HS-5 (cell line): ENCODE results near the gene SLC35E3.
"Not testable (repeated sequence)": the region's sequence is repeated elsewhere in the genome, so short reads cannot be mapped to it uniquely, and the experiment has no call there.

Experiments used
- DNase-seq: peaks from one replicate; pipeline ENCODE4 v3.0.0-alpha.2; 2012; ENCODE audit warnings: low read depth

SLC35E3 gene

DNA sequence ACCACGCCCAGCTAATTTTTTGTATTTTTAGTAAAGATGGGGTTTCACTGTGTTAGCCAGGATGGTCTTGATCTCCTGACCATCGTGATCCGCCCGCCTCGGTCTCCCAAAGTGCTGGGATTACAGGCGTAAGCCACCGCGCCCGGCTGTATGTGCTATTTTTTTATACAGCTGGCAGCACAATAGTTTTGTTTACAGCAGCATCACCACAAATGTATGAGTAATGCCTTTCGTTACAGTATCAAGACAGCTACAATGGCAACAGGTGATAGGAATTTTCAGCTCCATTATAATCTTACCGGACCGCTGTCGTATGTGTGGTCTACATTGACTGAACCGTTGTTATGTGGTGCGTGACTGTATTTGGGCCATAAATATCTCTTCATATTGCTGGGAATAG is 50.4 kb downstream of the SLC35E3 start:
- no peak for DNase-seq

GRCh38 chr12:68798882-68799234 is 52.9 kb downstream of the SLC35E3 start:
- no peak for DNase-seq

- DNase-seq = no peak
Observed at GRCh38 chr12:68800294-68800693, 54.3 kb downstream of the SLC35E3 start.

DNA sequence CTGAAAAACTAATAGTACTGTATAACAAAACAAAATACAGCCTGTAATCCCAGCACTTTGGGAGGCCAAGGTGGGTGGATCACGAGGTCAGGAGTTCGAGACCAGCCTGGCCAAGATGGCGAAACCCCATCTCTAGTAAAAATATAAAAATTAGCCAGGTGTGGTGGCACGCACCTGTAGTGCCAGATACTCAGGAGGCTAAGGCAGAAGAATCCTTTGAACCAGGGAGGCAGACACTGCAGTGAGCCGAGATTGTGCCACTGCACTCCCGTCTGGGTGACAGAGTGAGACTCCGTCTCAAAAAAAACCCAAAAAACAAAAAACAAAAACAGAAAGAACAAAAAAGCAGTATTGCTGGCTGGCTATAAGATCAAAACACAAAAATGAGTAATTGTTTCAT is 55.1 kb downstream of the SLC35E3 start:
- DNase-seq = not testable (repeated sequence)

- DNase-seq = not testable (repeated sequence)
Observed at GRCh38 chr12:68802372-68802745, 56.4 kb downstream of the SLC35E3 start.

- not testable (repeated sequence) for DNase-seq
Observed at GRCh38 chr12:68802911-68803651, 57.1 kb downstream of the SLC35E3 start.

GRCh38 chr12:68803948-68804656 is 58.1 kb downstream of the SLC35E3 start:
- no peak for DNase-seq

- no peak for DNase-seq
Observed at GRCh38 chr12:68804657-68805591, 58.9 kb downstream of the SLC35E3 start.

GRCh38 chr12:68805592-68806120 is 59.7 kb downstream of the SLC35E3 start:
- no peak for DNase-seq

- no peak for DNase-seq
Observed at GRCh38 chr12:68806488-68807237, 60.7 kb downstream of the SLC35E3 start.

GRCh38 chr12:68807274-68807575 is 61.2 kb downstream of the SLC35E3 start:
- not testable (repeated sequence) for DNase-seq

DNA sequence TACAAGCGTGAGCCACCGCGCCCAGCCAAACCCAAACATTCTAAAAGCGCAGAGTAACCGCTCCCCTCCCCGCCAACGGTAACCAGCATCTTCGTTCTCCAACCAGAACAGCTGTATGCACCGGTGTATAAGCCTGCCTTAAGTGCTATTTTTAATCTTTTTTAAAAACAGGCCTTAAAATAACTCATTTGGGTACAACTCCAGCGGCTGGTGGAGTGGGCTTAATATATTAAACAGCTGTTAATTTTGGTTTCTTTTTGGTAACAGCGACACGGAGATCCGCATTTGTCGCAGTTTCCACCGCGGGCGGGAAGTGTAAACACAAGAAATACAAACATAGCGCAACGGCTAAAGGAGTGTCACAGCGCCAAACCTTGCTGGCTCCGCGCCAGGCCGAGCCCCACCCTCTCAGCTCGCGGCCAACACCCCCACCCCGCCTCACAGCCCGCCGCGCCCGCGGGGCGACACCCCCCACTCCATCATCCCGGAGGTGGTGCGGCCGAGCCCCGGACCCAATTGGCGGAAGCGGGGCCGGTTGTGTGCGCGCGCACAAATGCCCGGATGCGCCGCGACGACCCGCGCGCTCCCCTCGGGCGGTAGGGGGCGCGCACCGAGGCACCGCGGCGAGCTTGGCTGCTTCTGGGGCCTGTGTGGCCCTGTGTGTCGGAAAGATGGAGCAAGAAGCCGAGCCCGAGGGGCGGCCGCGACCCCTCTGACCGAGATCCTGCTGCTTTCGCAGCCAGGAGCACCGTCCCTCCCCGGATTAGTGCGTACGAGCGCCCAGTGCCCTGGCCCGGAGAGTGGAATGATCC is 61.8 kb downstream of the SLC35E3 start, which contains the start of gene MDM2:
Gene MDM2, plus strand, starts transcription at position 602 of the 812 bp plus-strand sequence. CDS start 301 bp downstream, outside the sequence.
- DNase-seq = peak; percentile 61

DNA sequence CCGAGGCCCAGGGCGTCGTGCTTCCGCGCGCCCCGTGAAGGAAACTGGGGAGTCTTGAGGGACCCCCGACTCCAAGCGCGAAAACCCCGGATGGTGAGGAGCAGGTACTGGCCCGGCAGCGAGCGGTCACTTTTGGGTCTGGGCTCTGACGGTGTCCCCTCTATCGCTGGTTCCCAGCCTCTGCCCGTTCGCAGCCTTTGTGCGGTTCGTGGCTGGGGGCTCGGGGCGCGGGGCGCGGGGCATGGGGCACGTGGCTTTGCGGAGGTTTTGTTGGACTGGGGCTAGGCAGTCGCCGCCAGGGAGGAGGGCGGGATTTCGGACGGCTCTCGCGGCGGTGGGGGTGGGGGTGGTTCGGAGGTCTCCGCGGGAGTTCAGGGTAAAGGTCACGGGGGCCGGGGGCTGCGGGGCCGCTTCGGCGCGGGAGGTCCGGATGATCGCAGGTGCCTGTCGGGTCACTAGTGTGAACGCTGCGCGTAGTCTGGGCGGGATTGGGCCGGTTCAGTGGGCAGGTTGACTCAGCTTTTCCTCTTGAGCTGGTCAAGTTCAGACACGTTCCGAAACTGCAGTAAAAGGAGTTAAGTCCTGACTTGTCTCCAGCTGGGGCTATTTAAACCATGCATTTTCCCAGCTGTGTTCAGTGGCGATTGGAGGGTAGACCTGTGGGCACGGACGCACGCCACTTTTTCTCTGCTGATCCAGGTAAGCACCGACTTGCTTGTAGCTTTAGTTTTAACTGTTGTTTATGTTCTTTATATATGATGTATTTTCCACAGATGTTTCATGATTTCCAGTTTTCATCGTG is 62.6 kb downstream of the SLC35E3 start:
- peak; percentile 87 for DNase-seq

DNA sequence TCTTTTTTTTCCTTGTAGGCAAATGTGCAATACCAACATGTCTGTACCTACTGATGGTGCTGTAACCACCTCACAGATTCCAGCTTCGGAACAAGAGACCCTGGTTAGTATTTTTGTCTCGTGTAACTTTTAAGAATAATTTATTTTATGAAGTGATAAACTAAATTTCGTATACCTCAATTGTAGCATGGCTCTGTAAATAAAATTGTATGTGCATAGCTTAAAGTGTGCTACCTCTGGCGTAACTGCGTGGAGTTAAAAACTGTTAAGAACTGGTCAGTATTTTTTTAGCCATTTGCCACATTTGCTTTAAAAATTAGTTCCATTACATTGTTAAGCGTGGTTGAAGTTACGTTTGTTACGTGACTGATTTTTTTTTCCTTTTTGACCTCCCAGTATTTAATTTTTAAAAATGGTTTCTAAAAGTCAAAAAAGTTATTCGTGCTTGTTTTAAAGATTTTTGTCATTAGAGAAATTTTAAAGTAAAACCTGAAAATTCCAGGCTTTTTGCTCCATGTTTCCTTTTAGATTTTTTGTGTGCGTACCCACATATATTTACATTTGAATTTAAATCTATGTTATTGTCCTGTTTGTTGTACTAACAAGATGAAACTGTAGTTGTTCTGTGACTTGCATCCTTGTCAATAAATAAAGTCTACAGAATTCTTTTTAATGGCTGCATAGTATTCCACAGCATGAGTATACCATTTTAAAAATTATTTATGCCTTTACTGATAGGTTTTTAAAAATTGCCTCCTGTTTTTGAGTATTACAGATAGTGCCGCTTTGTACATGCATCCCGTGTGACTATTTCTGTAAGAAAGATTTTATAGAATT is 63.4 kb downstream of the SLC35E3 start:
- DNase-seq = no peak

DNA sequence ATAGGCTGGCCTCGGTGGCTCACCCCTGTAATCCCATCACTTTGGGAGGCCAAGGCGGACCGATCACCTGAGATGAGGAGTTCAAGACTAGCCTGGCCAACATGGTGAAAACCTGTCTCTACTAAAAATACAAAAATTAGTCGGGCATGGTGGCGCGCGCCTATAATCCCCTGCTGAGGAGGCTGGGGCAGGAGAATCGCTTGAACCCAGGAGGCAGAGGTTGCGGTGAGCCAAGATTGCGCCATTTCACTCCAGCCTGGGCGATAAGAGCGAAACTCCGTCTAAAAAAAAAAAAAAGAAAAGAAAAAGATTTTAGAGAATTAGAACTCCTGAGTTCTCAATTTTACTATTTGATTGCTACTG is 64.0 kb downstream of the SLC35E3 start:
- DNase-seq = not testable (repeated sequence)

DNA sequence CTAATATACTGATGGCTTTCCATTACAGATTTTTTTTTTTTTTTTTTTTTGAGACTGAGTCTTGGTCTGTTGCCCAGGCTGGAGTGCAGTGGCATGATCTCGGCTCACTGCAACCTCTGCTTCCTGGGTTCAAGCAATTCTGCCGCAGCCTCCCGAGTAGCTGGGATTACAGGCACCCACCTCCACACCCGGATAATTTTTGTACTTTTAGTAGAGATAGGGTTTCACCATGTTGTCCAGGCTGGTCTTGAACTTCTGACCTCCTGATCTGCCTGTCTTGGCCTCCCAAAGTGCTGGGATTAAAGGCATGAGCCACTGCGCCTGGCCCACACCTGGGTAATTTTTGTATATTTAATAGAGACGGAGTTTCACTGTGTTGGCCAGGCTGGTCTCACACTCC is 65.6 kb downstream of the SLC35E3 start:
- DNase-seq = not testable (repeated sequence)

GRCh38 chr12:68812553-68813241 is 66.7 kb downstream of the SLC35E3 start:
- DNase-seq = no peak

DNA sequence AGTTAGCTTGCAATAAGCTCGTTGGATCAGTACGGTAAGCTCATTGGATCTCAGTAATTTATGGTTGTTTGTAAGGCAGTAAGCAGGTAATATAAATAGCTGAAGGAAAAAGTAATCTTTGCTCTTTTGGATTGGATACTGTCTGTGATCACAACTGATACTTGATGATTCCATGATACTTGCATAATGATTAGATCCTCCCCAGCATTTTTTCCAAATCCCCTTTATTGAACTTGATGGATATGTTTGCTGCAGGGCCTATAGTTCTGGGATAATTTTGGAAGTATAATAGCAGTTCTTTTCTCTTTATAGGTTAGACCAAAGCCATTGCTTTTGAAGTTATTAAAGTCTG is 67.2 kb downstream of the SLC35E3 start:
- DNase-seq = no peak
